ENCODE data around the gene EARS2.
"Not testable (repeated sequence)": the region's sequence is repeated elsewhere in the genome, so short reads cannot be mapped to it uniquely, and the experiment has no call there.

The EARS2 gene

GRCh38 chr16:23505671-23506605, 51.2 kb downstream of the EARS2 start:
- DNase-seq (ENCODE audit: low spot score) = no peak

- no peak for DNase-seq (ENCODE audit: low spot score)
Measured at GRCh38 chr16:23505180-23505665, 51.9 kb downstream of the EARS2 start.

- DNase-seq (ENCODE audit: low spot score) = no peak
Measured at GRCh38 chr16:23504453-23505179, 52.5 kb downstream of the EARS2 start.

GRCh38 chr16:23504076-23504452, 53.1 kb downstream of the EARS2 start:
- no peak for DNase-seq (ENCODE audit: low spot score)

- no peak for DNase-seq (ENCODE audit: low spot score)
Measured at GRCh38 chr16:23502466-23502865, 54.7 kb downstream of the EARS2 start.

GRCh38 chr16:23501291-23501690, 55.9 kb downstream of the EARS2 start:
- no peak for DNase-seq (ENCODE audit: low spot score)

- no peak for DNase-seq (ENCODE audit: low spot score)
Measured at GRCh38 chr16:23500862-23501225, 56.3 kb downstream of the EARS2 start.

- no peak for DNase-seq (ENCODE audit: low spot score)
Measured at GRCh38 chr16:23500212-23500861, 56.8 kb downstream of the EARS2 start.

- no peak for DNase-seq (ENCODE audit: low spot score)
Measured at GRCh38 chr16:23499801-23500200, 57.3 kb downstream of the EARS2 start.

- no peak for DNase-seq (ENCODE audit: low spot score)
Measured at GRCh38 chr16:23498863-23499262, 58.3 kb downstream of the EARS2 start.

GRCh38 chr16:23497543-23497868, 59.6 kb downstream of the EARS2 start:
- DNase-seq (ENCODE audit: low spot score) = no peak

- DNase-seq (ENCODE audit: low spot score) = no peak
Measured at GRCh38 chr16:23496821-23497542, 60.2 kb downstream of the EARS2 start.

- no peak for DNase-seq (ENCODE audit: low spot score)
Measured at GRCh38 chr16:23495671-23496070, 61.5 kb downstream of the EARS2 start.

GRCh38 chr16:23494188-23494587, 63.0 kb downstream of the EARS2 start:
- DNase-seq (ENCODE audit: low spot score) = no peak

- no peak for DNase-seq (ENCODE audit: low spot score)
Measured at GRCh38 chr16:23491490-23492391, 65.4 kb downstream of the EARS2 start.

GRCh38 chr16:23486480-23486879, 70.7 kb downstream of the EARS2 start:
- no peak for DNase-seq (ENCODE audit: low spot score)

- DNase-seq (ENCODE audit: low spot score) = no peak
Measured at GRCh38 chr16:23485841-23486240, 71.3 kb downstream of the EARS2 start.

GRCh38 chr16:23485257-23485614, 71.9 kb downstream of the EARS2 start:
- no peak for DNase-seq (ENCODE audit: low spot score)

GRCh38 chr16:23484510-23485256, 72.5 kb downstream of the EARS2 start:
- DNase-seq (ENCODE audit: low spot score) = no peak

- not testable (repeated sequence) for DNase-seq (ENCODE audit: low spot score)
Measured at GRCh38 chr16:23483492-23483891, 73.7 kb downstream of the EARS2 start.
